Panc1 (cell line): ENCODE data around the gene GBP3. TPM values are rescaled to one million over a fixed set of nuclear protein-coding genes. Genes with fewer than 3 reads are reported as not detected.

Source experiments
- ATAC-seq: fragments of 200-7000 bp; cut with Tn5 transposase; 2 replicates; pipeline ENCODE4 v1.9.1; 2020; ENCODE audit warnings: mild to moderate bottlenecking, moderate library complexity
- BruUV-seq: library from RNA; stranded (reverse); fragments of 400-500 nt; replicated peaks from 2 replicates; lab custom pipeline; 2021; lab: Mats Ljungman, UMichigan
- CTCF ChIA-PET: fragments of 300-600 bp; sonication (Branson Sonifier 250); formaldehyde crosslinking; loops from one replicate; lab custom pipeline; 2022; ENCODE audit warnings: antibody characterized with exemption; lab: Charles Lee
- POLR2A ChIA-PET: fragments of 300-600 bp; sonication (Branson Sonifier 250); formaldehyde crosslinking; loops from one replicate; lab custom pipeline; 2022; ENCODE audit warnings: antibody characterized with exemption; lab: Charles Lee
- DNase-seq: peaks from one replicate; pipeline ENCODE4 v3.0.0-alpha.2; 2010; ENCODE audit warnings: low read depth, low spot score
- H3K27ac ChIP-seq: 2 replicates; pipeline ENCODE4 v1.5.1; 2011; ENCODE audit warnings: mild to moderate bottlenecking, low read length, inconsistent platforms
- H3K27me3 ChIP-seq: fragments of 200-500 bp; sonication (Bioruptor generic); 2 replicates; pipeline ENCODE4 v1.6.0; 2014; ENCODE audit warnings: low read length, inconsistent platforms; ENCODE audit not compliant: control insufficient read depth, insufficient read depth
- H3K36me3 ChIP-seq: fragments of 200-500 bp; sonication (Bioruptor generic); 2 replicates; pipeline ENCODE4 v1.5.1; 2014; ENCODE audit warnings: inconsistent platforms, mild to moderate bottlenecking, low read length, moderate library complexity; ENCODE audit not compliant: control insufficient read depth, insufficient read depth
- H3K4me1 ChIP-seq: 2 replicates; pipeline ENCODE4 v1.5.1; 2011; ENCODE audit warnings: inconsistent platforms, mild to moderate bottlenecking, low read length, moderate library complexity; ENCODE audit not compliant: control insufficient read depth, insufficient read depth
- H3K4me3 ChIP-seq, 2 experiments: 2 replicates each; pipeline ENCODE4 v1.5.1; 2011 to 2012; ENCODE audit warnings: low read depth in 2 of 2, low read length in 2 of 2, mild to moderate bottlenecking in 2 of 2, inconsistent platforms in 1 of 2, moderate library complexity in 1 of 2
- H3K9me3 ChIP-seq: fragments of 200-500 bp; sonication (Bioruptor generic); 2 replicates; pipeline ENCODE4 v1.5.1; 2014; ENCODE audit warnings: low read depth, mild to moderate bottlenecking, inconsistent platforms, low read length, moderate library complexity; ENCODE audit not compliant: control insufficient read depth, insufficient read depth
- POLR2AphosphoS5 ChIP-seq: IDR thresholded peaks from 2 replicates; pipeline ENCODE4 v1.6.1; 2012; ENCODE audit warnings: mild to moderate bottlenecking, low read depth, low read length, moderate library complexity
- SIN3A ChIP-seq: IDR thresholded peaks from 2 replicates; pipeline ENCODE4 v1.6.1; 2012; ENCODE audit warnings: low read depth, mild to moderate bottlenecking, low read length, moderate library complexity, borderline replicate concordance; ENCODE audit not compliant: insufficient read depth
- TCF7L2 ChIP-seq: IDR thresholded peaks from 2 replicates; pipeline ENCODE4 v1.6.1; 2011; ENCODE audit warnings: mild to moderate bottlenecking, low read depth, low read length, inconsistent platforms
- in situ Hi-C: cut with HindIII; loops from 2 replicates; pipeline ENCODE4 v1.10.0; 2016; ENCODE audit warnings: low sequenced_read_pairs, low pct_unique_long_range_greater_than_20kb
- intact Hi-C: fragments of 100-400 bp; cut with micrococcal nuclease; formaldehyde crosslinking; loops from one replicate; pipeline ENCODE4 v1.10.0; 2022; ENCODE audit not compliant: unreplicated experiment
- total RNA-seq: library from RNA; stranded (reverse); gene quantifications from one replicate; pipeline ENCODE4 v1.2.1, GENCODE V29; 2021; ENCODE audit not compliant: unreplicated experiment
- TF ChIP-seq, protein P1 (sequence below), 2 experiments: IDR thresholded peaks; 2 replicates each; pipeline ENCODE4 v1.6.1; 2011 to 2012; ENCODE audit warnings: low read depth in 2 of 2, control low read depth in 1 of 2, low read length in 1 of 2, mild to moderate bottlenecking in 1 of 2, moderate library complexity in 1 of 2; ENCODE audit not compliant: insufficient read depth in 1 of 2
- TF ChIP-seq, protein P2 (sequence below): fragments of 450-650 bp; IDR thresholded peaks from 2 replicates; pipeline ENCODE4 v1.5.1; 2017; ENCODE audit warnings: mild to moderate bottlenecking

The GBP3 gene
- total RNA-seq, 1 experiment from 2014 or later: 2.5 TPM

DNA sequence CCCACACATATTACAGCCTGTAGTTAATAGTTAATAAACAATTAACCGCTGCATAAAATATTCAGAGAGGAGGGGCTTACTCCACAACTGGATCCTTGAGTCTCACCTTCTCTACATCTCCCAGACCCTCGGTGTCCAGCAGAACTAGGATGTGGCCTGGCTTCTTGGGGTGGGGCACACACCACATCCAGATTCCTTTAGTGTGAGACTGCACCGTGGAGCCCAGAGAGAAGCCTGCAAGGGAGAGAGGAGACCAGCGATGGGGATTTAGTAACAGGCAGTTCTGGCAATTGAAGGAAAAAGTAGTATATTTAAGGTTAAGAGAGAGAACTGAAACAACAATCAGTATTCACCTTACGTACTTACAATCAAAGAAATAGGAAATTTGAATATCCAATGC lies 37.4 kb upstream of the GBP3 start:
- DNase-seq (no peak), ATAC-seq (no peak)
- H3K9me3 ChIP-seq: no peaks in the 10 kb centered on the region
- POLR2A ChIA-PET: no interaction called here
- in situ Hi-C loops (no loop called here), intact Hi-C loops (no loop called here)
- TF ChIP-seq, protein P1, sequence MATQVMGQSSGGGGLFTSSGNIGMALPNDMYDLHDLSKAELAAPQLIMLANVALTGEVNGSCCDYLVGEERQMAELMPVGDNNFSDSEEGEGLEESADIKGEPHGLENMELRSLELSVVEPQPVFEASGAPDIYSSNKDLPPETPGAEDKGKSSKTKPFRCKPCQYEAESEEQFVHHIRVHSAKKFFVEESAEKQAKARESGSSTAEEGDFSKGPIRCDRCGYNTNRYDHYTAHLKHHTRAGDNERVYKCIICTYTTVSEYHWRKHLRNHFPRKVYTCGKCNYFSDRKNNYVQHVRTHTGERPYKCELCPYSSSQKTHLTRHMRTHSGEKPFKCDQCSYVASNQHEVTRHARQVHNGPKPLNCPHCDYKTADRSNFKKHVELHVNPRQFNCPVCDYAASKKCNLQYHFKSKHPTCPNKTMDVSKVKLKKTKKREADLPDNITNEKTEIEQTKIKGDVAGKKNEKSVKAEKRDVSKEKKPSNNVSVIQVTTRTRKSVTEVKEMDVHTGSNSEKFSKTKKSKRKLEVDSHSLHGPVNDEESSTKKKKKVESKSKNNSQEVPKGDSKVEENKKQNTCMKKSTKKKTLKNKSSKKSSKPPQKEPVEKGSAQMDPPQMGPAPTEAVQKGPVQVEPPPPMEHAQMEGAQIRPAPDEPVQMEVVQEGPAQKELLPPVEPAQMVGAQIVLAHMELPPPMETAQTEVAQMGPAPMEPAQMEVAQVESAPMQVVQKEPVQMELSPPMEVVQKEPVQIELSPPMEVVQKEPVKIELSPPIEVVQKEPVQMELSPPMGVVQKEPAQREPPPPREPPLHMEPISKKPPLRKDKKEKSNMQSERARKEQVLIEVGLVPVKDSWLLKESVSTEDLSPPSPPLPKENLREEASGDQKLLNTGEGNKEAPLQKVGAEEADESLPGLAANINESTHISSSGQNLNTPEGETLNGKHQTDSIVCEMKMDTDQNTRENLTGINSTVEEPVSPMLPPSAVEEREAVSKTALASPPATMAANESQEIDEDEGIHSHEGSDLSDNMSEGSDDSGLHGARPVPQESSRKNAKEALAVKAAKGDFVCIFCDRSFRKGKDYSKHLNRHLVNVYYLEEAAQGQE (IDR thresholded peaks at IDR 0.05; ENCODE audit: insufficient read depth in 1 of 2, low read depth in 2 of 2, low read length in 1 of 2): no peak
- no peak for TF ChIP-seq TCF7L2
- TF ChIP-seq, protein P2, sequence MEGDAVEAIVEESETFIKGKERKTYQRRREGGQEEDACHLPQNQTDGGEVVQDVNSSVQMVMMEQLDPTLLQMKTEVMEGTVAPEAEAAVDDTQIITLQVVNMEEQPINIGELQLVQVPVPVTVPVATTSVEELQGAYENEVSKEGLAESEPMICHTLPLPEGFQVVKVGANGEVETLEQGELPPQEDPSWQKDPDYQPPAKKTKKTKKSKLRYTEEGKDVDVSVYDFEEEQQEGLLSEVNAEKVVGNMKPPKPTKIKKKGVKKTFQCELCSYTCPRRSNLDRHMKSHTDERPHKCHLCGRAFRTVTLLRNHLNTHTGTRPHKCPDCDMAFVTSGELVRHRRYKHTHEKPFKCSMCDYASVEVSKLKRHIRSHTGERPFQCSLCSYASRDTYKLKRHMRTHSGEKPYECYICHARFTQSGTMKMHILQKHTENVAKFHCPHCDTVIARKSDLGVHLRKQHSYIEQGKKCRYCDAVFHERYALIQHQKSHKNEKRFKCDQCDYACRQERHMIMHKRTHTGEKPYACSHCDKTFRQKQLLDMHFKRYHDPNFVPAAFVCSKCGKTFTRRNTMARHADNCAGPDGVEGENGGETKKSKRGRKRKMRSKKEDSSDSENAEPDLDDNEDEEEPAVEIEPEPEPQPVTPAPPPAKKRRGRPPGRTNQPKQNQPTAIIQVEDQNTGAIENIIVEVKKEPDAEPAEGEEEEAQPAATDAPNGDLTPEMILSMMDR: no peak
- no peak for TF ChIP-seq SIN3A
- no peak for TF ChIP-seq POLR2AphosphoS5
- H3K27ac ChIP-seq: no peak overlapping the region
- BruUV-seq: no TSS peak
- no peaks in the 10 kb centered on the region for H3K36me3 ChIP-seq
- CTCF ChIA-PET: no interaction called here
- H3K4me1 ChIP-seq: no peaks in the 10 kb centered on the region
- H3K27me3 ChIP-seq: no peaks in the 10 kb centered on the region
- no peak overlapping the region for H3K4me3 ChIP-seq

DNA sequence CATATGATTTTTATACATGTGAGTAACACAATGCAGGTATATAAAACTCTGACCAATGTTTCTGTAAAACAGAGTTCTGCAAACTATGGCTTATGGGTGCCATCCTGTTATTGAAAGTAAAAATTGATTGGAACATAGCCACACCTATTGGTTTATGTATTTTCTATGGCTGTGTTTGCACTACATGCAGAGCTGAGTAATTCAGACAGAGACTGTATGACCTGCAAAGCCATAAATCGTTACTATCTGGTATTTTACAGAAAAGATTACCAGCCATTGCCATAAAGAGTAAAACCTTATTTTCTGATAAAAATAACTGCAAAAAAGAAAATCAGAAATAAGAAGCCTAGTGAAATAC lies 29.3 kb upstream of the GBP3 start:
- in situ Hi-C loops (no loop called here), intact Hi-C loops (no loop called here)
- no peak for DNase-seq
- no peaks in the 10 kb centered on the region for H3K9me3 ChIP-seq
- H3K4me1 ChIP-seq: no peaks in the 10 kb centered on the region
- no peak for ATAC-seq
- TF ChIP-seq POLR2AphosphoS5: no peak
- TF ChIP-seq SIN3A: no peak
- TF ChIP-seq TCF7L2: no peak
- no peak overlapping the region for H3K27ac ChIP-seq
- H3K4me3 ChIP-seq: no peak overlapping the region
- H3K36me3 ChIP-seq: no peaks in the 10 kb centered on the region
- BruUV-seq: no TSS peak
- CTCF ChIA-PET: no interaction called here
- POLR2A ChIA-PET: no interaction called here
- peaks cover 2% of the 10 kb centered on the region for H3K27me3 ChIP-seq

DNA sequence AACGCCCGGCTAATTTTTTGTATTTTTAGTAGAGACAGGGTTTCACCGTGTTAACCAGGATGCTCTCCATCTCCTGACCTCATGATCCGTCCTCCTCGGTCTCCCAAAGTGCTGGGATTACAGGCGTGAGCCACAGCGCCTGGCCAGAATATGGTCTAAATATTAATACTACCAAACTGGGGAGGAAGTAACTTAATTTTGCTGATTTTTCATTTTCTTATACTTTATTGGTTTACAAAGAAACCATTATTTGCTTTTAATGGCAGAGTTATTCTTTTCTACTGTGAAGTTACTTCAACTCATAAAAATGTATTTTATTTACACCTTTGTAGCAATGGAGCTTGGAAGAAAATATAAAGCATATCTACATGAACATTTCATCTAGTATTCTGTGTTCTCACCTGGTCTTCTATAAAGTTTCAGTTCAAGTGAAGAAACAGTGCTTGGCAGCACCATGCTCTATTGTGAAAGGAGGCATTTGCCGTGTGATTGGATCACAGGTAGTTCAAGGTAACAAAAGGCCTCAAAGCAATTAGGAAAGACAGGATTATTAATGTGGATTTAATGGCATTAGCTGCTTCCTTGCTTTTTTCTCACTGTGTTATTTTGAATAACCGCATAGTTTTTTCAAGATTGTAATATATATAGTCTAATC lies 28.8 kb upstream of the GBP3 start:
- H3K4me3 ChIP-seq: no peak overlapping the region
- no peak overlapping the region for H3K27ac ChIP-seq
- ChIA-PET CTCF (no interaction called here), POLR2A (no interaction called here)
- H3K9me3 ChIP-seq: no peaks in the 10 kb centered on the region
- BruUV-seq: no TSS peak
- intact Hi-C loops (no loop called here), in situ Hi-C loops (no loop called here)
- H3K27me3 ChIP-seq: peaks cover 2% of the 10 kb centered on the region
- H3K36me3 ChIP-seq: no peaks in the 10 kb centered on the region
- ATAC-seq (no peak), DNase-seq (no peak)
- no peaks in the 10 kb centered on the region for H3K4me1 ChIP-seq
- TF ChIP-seq, protein P1 (IDR thresholded peaks at IDR 0.05; ENCODE audit: insufficient read depth in 1 of 2, low read depth in 2 of 2, low read length in 1 of 2): no peak
- TF ChIP-seq SIN3A (no peak), TCF7L2 (no peak), POLR2AphosphoS5 (no peak)
- TF ChIP-seq, protein P2: no peak
